K562 (cell line): ENCODE data around the gene CCDC13. TPM values are rescaled to one million over a fixed set of nuclear protein-coding genes. Genes with fewer than 3 reads are reported as not detected.

Experiments used
- ATAC-seq: fragments of 200-7000 bp; cut with Tn5 transposase; 3 replicates; pipeline ENCODE4 v1.9.1; 2020; ENCODE audit warnings: moderate library complexity
- BruUV-seq: library from RNA; stranded (reverse); fragments of 400-500 nt; replicated peaks from 2 replicates; lab custom pipeline; 2021; lab: Mats Ljungman, UMichigan
- CTCF ChIA-PET: fragments of 300-600 bp; formaldehyde crosslinking; extraction: SDS; loops from one replicate; lab custom pipeline; 2021; ENCODE audit warnings: low intra/inter-chr PET ratio; lab: Yijun Ruan, JAX
- POLR2A ChIA-PET: fragments of 300-600, 350-650 bp; sonication (Branson Sonifier 250); formaldehyde crosslinking; extraction: SDS; loops from one replicate; lab custom pipeline; 2021; ENCODE audit warnings: antibody characterized with exemption, inconsistent platforms; lab: Yijun Ruan, JAX
- DNase-seq, 4 experiments: peaks; one replicate each; pipeline versions ENCODE4 v3.0.0 to v3.0.0-alpha.2; 2011 to 2018; ENCODE audit warnings: low spot score in 3 of 4, mixed read lengths in 3 of 4; ENCODE audit errors: extremely low read depth in 1 of 4
- FAIRE-seq: peaks from 2 replicates; lab custom pipeline; 2011; peaks lifted over from hg19 to GRCh38; lab: Jason Lieb, UNC
- H2AFZ ChIP-seq: 2 replicates; pipeline ENCODE4 v1.6.0; 2011; ENCODE audit warnings: low read depth, low read length, control low read depth, inconsistent platforms
- H3K27ac ChIP-seq: fragments of 200-600 bp; 3 replicates; pipeline ENCODE4 v1.8.0; 2011; ENCODE audit warnings: low read depth, mild to moderate bottlenecking, control low read depth, inconsistent platforms, low read length, moderate library complexity, mixed read lengths; ENCODE audit errors: extremely low read depth
- H3K27me3 ChIP-seq, 2 experiments: fragments of 300-600 bp in 1 of 2; 2 replicates in 1 of 2; 3 replicates in 1 of 2; pipeline versions ENCODE4 v1.6.0 to v1.8.0; 2011; ENCODE audit warnings: inconsistent platforms in 2 of 2, low read length in 2 of 2, mild to moderate bottlenecking in 1 of 2, mixed read lengths in 1 of 2, moderate library complexity in 1 of 2; ENCODE audit not compliant: control insufficient read depth in 2 of 2, insufficient read depth in 2 of 2
- H3K36me3 ChIP-seq: fragments of 300-600 bp; 3 replicates; pipeline ENCODE4 v1.8.0; 2011; ENCODE audit warnings: mild to moderate bottlenecking, low read length, inconsistent platforms; ENCODE audit not compliant: control insufficient read depth, insufficient read depth
- H3K4me1 ChIP-seq, 2 experiments: fragments of 200-600 bp in 1 of 2; replicated peaks in 1 of 2; 2 replicates in 1 of 2; 3 replicates in 1 of 2; pipeline versions ENCODE4 v1.5.1 to v1.8.0; 2011; ENCODE audit warnings: inconsistent platforms in 2 of 2, low read length in 2 of 2, mild to moderate bottlenecking in 1 of 2, mixed read lengths in 1 of 2, moderate library complexity in 1 of 2; ENCODE audit not compliant: control insufficient read depth in 2 of 2, insufficient read depth in 2 of 2
- H3K4me2 ChIP-seq: 2 replicates; pipeline ENCODE4 v1.6.1; 2011; ENCODE audit warnings: low read length, control low read depth, inconsistent platforms, mixed read lengths; ENCODE audit not compliant: insufficient read depth
- H3K4me3 ChIP-seq: fragments of 200-600 bp; sonication (generic), shearing (Covaris generic); 2 replicates; pipeline ENCODE4 v1.5.1; 2016; ENCODE audit warnings: control low read depth, inconsistent platforms
- H3K79me2 ChIP-seq: fragments of 200-600 bp; 3 replicates; pipeline ENCODE4 v1.8.0; 2011; ENCODE audit warnings: low read length, inconsistent platforms; ENCODE audit not compliant: control insufficient read depth, insufficient read depth
- H3K9ac ChIP-seq, 2 experiments: 2 replicates each; pipeline versions ENCODE4 v1.6.0 to v1.6.1; 2011; ENCODE audit warnings: low read depth in 2 of 2, low read length in 2 of 2, control low read depth in 1 of 2, inconsistent platforms in 1 of 2, mild to moderate bottlenecking in 1 of 2, mixed read lengths in 1 of 2; ENCODE audit not compliant: insufficient read depth in 1 of 2
- H3K9me1 ChIP-seq: one replicate; pipeline ENCODE4 v1.6.0; 2011; ENCODE audit warnings: inconsistent platforms, mild to moderate bottlenecking, low read length, moderate library complexity; ENCODE audit not compliant: control insufficient read depth, insufficient read depth
- H3K9me3 ChIP-seq: replicated peaks from 2 replicates; pipeline ENCODE4 v1.5.1; 2011; ENCODE audit warnings: low read depth, low read length, inconsistent platforms; ENCODE audit not compliant: control insufficient read depth, insufficient read depth
- H4K20me1 ChIP-seq: replicated peaks from 2 replicates; pipeline ENCODE4 v1.6.1; 2011; ENCODE audit warnings: low read length, inconsistent platforms, mixed read lengths; ENCODE audit not compliant: control insufficient read depth, insufficient read depth
- ZNF146 ChIP-seq: IDR thresholded peaks from one replicate; pipeline ENCODE4 v1.6.1; 2018; ENCODE audit warnings: missing compliant biosample characterization; ENCODE audit not compliant: unreplicated experiment
- WGBS: fragments of 100-300 bp; shearing (Covaris generic); methylation state at CpG from one replicate; pipeline ENCODE4 v1.1.6; 2016; ENCODE audit warnings: low coverage, mixed read lengths; ENCODE audit not compliant: insufficient coverage; ENCODE audit errors: missing lambda C conversion rate; 5-methylcytosine and 5-hydroxymethylcytosine counted together
- in situ Hi-C: fragments of 300-500 bp; cut with MboI; formaldehyde crosslinking; loops from 4 replicates; pipeline ENCODE4 v1.15.0; 2018; ENCODE audit warnings: inconsistent platforms, mixed read lengths
- intact Hi-C: fragments of 100-400 bp; cut with micrococcal nuclease; formaldehyde crosslinking; loops from 2 replicates; pipeline ENCODE4 v1.14.2; 2022
- polyA plus RNA-seq, 8 experiments: library from polyadenylated mRNA; depleted of rRNA in 4 of 8; stranded (reverse) in 5 of 8; unstranded in 3 of 8; fragments of >200 nt; fragmentation: Nextera tagmentation in 2 of 8; fragmentation: Illumina TruSeq in 1 of 8; extraction: Ambion mirVana in 2 of 8; extraction: Trizol in 1 of 8; gene quantifications; 2 replicates each; pipeline versions ENCODE4 v1.2.1 to v1.2.3, GENCODE V29; 2011 to 2014; ENCODE audit warnings: inconsistent platforms in 1 of 8, missing spikeins in 1 of 8
- total RNA-seq, 7 experiments: library from RNA; depleted of rRNA in 6 of 7; stranded (reverse); fragments of >200 nt in 6 of 7; fragmentation: Illumina TruSeq in 2 of 7; extraction: Trizol in 2 of 7; gene quantifications; 2 replicates each; pipeline versions ENCODE4 v1.2.1 to v1.2.3, GENCODE V29; 2011 to 2021; ENCODE audit warnings: low replicate concordance in 1 of 7
- TF ChIP-seq, protein P1 (sequence below): fragments of 450-650 bp; formaldehyde crosslinking; IDR thresholded peaks from 2 replicates; pipeline ENCODE4 v1.4.0; 2020; ENCODE audit warnings: mild to moderate bottlenecking, moderate library complexity
- TF ChIP-seq, protein P2 (sequence below): fragments of 250-450 bp; sonication (Bioruptor Pico); IDR thresholded peaks from 2 replicates; pipeline ENCODE4 v1.4.0; 2020; ENCODE audit warnings: borderline replicate concordance

CCDC13 gene
- total and polyA plus RNA-seq, 9 of the 15 experiments (the other 6 are each of a cell fraction or from before 2014, with no cell fraction given), result 0.20 to 0.70 (median 0.48) TPM; not detected in 2

DNA sequence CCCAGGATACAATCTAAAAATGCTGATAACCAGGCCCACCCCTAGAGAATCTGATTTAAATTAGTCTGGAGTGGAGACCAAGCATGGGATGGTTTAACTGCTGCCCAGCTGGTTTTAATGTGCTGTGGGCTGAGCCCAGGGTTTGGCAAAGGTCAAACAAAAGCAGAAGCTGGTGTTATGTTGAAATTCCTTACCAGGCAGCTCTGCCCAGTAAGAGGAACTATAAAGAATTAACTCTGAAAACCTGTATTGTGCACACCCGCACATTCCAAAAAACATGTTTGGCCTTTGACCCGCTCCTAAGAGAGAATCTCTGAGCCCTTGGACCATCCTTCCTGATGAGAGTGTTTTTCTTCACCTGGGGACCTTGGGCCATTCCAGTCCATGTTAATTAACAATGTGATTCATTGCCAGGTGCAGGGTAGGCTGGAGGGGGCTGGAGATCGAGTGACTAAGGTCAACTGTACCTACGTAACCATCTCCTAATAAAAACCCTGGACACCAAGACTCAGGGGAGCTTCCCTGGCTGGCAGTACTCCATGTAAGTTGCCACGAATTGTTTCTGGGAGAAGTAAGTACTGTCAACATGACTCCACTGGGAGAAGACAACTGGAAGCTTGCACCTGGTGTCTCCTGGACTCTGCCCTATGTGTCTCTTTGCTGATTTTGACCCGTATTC lies 10.9 kb downstream of the CCDC13 start:
- no peak overlapping the region for H2AFZ ChIP-seq
- 7% methylated on average over 6 of the region's 6 CpGs for WGBS
- H4K20me1 ChIP-seq, result no peaks in the 10 kb centered on the region
- POLR2A ChIA-PET, result no interaction called here
- intact Hi-C loops (no loop called here), in situ Hi-C loops (no loop called here)
- no peaks in the 10 kb centered on the region for H3K79me2 ChIP-seq
- H3K4me3 ChIP-seq, result no peak overlapping the region
- H3K4me2 ChIP-seq, result no peak overlapping the region
- ATAC-seq (no peak), FAIRE-seq (no peak), DNase-seq (no peak)
- no peaks in the 10 kb centered on the region for H3K4me1 ChIP-seq
- H3K27me3 ChIP-seq, result peaks cover 18 to 25% of the 10 kb centered on the region in 2 experiments
- no peaks in the 10 kb centered on the region for H3K9me3 ChIP-seq
- no peak overlapping the region for H3K9ac ChIP-seq
- BruUV-seq, result no TSS peak
- CTCF ChIA-PET, result no interaction called here
- TF ChIP-seq, protein P1, sequence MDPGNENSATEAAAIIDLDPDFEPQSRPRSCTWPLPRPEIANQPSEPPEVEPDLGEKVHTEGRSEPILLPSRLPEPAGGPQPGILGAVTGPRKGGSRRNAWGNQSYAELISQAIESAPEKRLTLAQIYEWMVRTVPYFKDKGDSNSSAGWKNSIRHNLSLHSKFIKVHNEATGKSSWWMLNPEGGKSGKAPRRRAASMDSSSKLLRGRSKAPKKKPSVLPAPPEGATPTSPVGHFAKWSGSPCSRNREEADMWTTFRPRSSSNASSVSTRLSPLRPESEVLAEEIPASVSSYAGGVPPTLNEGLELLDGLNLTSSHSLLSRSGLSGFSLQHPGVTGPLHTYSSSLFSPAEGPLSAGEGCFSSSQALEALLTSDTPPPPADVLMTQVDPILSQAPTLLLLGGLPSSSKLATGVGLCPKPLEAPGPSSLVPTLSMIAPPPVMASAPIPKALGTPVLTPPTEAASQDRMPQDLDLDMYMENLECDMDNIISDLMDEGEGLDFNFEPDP (CRISPR knock-in tag), result no peak
- no peak for TF ChIP-seq ZNF146 (CRISPR knock-in tag)
- TF ChIP-seq, protein P2, sequence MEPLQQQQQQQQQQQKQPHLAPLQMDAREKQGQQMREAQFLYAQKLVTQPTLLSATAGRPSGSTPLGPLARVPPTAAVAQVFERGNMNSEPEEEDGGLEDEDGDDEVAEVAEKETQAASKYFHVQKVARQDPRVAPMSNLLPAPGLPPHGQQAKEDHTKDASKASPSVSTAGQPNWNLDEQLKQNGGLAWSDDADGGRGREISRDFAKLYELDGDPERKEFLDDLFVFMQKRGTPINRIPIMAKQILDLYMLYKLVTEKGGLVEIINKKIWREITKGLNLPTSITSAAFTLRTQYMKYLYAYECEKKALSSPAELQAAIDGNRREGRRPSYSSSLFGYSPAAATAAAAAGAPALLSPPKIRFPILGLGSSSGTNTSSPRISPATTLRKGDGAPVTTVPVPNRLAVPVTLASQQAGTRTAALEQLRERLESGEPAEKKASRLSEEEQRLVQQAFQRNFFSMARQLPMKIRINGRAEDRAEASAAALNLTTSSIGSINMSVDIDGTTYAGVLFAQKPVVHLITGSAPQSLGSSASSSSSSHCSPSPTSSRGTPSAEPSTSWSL (CRISPR knock-in tag), result no peak
- H3K9me1 ChIP-seq, result no peaks in the 10 kb centered on the region
- H3K27ac ChIP-seq, result no peak overlapping the region
- H3K36me3 ChIP-seq, result no peaks in the 10 kb centered on the region
